HG03439 (cell line): ENCODE measurements around the gene PHKG2.
A peak's percentile ranks its signal among the peaks of the same experiment; 100 is the strongest.
"Not testable (repeated sequence)": the region's sequence is repeated elsewhere in the genome, so short reads cannot be mapped to it uniquely, and the experiment has no call there.

ENCODE experiments used
- ATAC-seq: cut with Tn5 transposase; IDR thresholded peaks from one replicate; pipeline ENCODE4 v1.9.1; 2021; ENCODE audit warnings: mild to moderate bottlenecking, moderate library complexity; ENCODE audit not compliant: unreplicated experiment

Gene PHKG2, protein sequence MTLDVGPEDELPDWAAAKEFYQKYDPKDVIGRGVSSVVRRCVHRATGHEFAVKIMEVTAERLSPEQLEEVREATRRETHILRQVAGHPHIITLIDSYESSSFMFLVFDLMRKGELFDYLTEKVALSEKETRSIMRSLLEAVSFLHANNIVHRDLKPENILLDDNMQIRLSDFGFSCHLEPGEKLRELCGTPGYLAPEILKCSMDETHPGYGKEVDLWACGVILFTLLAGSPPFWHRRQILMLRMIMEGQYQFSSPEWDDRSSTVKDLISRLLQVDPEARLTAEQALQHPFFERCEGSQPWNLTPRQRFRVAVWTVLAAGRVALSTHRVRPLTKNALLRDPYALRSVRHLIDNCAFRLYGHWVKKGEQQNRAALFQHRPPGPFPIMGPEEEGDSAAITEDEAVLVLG

DNA sequence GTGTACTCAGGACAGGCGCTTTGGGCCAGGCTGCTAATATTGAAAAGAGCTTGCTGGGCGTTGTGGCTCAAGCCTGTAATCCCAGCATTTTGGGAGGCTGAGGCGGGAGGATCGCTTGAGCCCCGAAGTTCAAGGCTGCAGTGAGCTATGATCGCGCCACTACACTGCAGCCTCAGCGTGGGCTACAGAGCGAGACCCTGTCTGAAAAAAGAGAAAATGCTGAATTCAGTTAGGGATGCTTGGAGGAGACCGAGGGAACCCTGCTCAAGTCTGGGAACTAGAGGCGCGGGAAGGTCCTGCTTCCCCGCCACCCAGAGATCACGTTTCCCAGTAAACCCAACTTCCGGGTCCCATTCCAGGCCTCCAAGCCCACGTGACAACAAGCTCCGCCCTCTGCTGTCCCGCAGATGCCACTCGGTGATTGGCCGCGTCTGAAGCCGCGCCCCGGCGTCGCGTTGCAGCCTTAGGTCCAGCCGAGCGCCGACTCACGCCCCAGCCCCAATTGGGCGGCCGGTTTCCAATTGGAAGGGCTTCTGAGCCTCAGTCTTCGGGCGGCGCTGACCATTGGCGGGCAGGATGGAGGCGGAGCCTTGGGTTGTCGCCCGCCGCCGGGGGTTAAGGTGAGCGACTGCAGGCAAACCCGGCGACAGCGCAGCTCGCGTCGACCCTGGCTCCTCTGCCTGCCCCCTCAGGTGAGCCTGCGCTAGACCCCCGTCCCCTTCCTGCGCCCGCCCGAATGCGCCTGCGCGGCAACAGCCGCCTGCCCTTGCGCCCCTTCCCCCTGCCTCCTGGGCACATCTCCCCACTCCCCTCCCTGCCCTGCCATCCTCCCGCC is at the start of gene PHKG2:
TSS of gene PHKG2 (plus strand) at position 627 of the 835 bp plus-strand sequence. CDS start 396 bp downstream, outside the sequence.
- peak; percentile 95 for ATAC-seq

DNA sequence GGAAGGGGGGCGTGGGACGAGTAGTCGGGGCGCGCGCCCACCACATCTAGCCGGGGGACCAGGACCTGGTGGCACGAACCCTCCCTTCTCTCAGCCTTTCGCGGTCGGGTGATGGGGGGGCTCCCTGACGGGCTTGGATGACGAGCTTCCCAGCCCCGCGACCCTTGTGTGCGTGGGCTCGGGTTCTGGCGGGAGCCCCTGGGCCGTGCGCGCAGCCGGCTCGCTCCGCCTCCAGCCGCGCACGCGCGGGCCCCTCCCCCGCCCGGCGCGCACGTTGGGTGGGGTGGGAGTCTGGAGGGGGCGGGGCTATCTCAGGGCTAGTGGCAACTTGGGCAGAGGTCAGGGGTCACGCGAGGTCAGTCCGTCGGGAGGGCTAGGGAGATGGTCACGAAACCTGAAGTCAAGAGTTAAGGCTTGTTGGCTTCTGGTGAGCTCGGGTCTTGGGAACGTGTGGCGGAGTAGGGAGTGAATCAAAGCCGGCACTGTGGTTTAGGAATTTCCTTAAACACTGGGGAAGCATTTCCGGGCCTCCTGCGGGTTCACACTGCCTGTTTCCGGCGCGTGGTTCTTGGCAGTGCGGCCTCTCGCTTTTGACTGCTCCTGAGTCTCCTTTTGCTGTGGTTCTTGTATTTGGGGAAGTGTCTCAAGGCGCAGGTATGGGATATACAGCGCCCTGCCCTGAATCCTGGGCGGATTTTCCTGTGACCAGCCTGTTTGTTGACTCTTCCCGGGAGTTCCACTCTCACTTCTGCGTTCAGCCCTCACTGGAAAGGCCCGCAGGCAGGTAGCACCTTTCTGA is 49.2 kb upstream of the PHKG2 start, which contains the start of gene SRCAP:
TSS of gene SRCAP (plus strand) at position 356 of the 799 bp plus-strand sequence. CDS start 1,654 bp downstream, outside the sequence.
- peak; percentile 33 for ATAC-seq

DNA sequence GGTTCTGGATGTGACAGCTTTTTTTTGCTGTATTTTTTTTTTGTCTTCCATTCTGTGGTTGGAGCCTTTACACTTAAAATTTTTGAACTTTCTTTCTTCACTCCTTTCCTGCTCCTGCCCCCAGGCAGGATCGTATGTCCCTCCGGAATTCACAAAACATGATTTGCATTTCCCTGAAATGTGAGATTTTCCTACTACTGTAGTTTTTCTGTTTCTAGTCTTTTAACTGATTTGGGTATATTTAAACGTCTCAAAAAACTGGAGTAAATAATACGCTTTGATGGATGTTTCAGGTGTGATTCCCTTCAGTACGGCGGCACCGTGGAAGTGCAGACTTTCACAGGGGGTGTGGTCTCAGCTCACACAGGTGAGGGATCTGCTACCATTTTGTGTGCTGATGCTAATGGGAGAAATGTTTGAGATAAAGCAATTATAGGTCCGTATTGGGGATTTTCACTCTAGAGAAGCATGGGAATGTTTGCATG is 48.6 kb upstream of the PHKG2 start:
- ATAC-seq = no peak

DNA sequence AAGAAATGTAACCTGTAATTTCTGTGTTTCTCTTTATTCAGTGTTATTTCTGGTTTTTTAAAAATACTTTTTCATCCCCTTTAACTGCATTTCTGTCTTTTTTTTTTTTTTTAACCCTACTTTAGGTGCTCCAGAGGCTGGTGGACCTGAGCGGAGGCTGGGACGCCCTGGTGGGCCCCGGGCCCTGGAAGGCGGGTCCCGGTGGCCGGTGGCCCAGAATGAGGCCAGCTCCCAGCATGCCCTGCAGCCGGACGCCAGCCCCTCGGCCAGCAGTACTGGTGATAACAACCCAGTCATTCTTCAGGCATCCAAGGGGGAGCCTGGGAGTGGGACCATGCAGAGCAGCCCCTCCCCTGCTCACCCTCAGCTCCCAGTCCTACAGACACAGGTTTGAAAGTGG is 47.7 kb upstream of the PHKG2 start:
- ATAC-seq = no peak

DNA sequence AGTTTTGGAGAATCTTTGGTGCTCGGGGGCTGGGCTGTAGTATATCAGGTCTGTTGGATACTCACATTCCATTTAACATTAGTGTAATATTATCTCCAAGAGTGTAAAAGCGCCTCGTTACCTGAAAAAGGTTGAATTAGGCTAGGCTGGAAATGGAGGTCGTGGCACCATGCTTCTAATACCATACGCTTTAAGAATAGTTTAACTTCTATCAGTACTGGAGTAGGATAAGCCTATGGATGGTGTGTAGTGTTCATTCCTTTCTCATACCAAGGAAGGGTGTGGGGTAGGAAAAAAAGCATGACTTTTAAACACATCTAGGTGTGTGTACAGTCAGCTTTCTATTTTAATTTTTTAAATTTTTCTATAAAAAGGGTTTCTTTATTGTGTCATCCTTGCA is 47.3 kb upstream of the PHKG2 start:
- ATAC-seq = no peak

DNA sequence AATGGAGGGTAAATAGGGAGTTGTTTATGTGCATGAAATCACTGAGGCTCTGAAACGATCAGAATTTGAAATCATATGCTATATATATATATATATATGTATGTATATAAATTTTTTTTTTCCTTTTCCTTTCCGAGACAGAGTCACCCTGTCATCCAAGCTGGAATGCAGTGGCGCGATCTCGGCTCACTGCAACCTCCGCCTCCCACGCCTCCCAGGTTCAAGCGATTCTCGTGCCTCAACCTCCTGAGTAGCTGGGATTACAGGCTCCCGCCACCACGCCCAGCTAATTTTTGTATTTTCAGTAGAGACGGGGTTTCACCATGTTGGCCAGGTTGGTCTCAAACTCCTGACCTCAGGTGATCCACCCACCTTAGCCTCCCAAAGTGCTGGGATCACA is 45.2 kb upstream of the PHKG2 start:
- ATAC-seq = not testable (repeated sequence)

DNA sequence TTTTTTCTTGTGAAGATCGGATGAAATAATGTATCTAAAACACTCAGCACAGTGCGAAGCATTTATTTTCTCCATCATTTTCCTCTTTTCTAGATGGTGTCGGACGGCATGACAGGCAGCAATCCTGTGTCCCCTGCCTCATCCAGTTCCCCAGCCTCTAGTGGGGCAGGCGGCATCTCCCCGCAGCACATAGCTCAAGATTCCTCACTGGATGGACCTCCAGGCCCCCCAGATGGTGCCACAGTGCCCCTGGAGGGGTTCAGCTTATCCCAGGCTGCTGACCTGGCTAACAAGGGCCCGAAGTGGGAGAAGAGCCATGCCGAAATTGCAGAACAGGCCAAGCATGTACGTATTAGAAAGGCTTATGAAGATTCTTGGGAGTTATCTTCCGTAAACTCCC is 44.3 kb upstream of the PHKG2 start:
- ATAC-seq = no peak

DNA sequence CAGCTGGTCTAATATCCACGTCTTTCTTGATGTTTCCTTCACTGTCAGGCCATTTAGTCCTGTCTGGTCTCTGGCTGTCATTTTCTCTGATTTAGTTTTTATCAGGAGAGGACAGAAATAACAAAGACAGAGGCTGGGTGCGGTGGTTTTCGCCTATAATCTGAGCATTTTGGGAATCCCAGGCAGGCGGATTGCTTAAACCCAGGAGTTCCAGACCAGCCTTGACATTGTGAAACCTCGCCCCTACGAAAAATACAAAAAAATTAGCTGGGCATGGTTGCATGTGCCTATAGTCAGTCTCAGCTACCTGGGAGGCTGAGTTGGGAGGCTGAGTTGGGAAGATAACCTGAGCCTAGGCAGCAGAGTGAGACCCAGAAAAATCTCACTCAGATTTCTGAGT is 42.2 kb upstream of the PHKG2 start:
- no peak for ATAC-seq

DNA sequence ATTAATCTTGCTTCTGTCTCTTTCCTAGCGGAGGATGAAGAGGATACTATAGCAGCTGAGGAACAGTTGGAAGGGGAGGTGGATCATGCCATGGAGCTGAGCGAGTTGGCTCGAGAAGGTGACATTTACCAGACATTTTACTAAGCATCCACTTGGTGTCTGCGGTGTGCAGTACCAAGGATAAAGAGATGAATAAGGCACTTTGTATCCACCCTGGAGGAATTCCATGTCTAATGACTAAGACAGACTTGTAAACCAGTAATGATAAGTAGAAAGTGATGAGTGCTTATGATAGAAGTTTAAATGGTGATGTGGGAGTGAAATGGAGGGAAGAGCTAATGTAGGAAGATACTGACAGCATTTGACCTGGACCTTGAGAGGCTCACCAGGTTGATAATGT is 37.3 kb upstream of the PHKG2 start:
- ATAC-seq = no peak

DNA sequence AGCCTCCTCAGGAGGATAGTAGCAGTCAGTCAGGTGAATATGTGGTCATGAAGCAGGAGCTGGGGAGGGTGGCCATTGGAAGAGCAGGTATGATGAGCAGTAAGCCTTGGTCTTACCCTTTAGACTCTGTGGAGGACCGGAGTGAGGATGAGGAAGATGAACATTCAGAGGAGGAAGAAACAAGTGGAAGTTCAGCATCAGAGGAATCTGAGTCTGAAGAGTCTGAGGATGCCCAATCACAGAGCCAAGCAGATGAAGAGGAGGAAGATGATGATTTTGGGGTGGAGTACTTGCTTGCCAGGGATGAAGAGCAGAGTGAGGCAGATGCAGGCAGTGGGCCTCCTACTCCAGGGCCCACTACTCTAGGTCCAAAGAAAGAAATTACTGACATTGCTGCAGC is 36.5 kb upstream of the PHKG2 start:
- ATAC-seq = no peak

DNA sequence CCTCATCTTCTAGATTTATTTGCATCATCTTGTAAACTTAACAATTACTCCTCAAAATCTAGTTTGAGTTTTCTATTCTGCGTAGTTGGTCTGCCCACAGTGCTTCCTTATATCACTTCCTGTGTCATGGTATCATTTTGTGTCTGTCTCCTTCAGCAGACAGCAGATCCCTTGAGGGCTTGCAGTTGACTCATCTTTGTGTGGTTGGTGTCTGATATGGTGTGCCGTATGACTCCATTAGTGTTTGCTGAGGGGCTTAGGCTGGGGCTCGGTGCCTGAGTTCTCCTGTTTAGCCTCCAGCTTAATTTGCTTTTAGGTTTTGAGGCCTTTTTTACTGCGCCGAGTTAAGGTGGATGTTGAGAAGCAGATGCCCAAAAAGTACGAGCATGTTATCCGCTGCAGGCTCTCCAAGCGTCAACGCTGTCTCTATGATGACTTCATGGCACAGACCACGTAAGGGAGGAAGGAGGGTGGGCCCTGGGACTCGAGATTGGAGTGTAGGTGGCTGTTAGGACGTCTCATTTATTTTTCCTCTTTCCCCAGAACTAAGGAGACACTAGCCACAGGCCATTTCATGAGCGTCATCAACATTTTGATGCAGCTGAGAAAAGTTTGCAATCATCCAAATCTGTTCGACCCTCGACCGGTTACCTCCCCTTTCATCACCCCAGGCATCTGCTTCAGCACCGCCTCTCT is 32.3 kb upstream of the PHKG2 start:
- no peak for ATAC-seq

DNA sequence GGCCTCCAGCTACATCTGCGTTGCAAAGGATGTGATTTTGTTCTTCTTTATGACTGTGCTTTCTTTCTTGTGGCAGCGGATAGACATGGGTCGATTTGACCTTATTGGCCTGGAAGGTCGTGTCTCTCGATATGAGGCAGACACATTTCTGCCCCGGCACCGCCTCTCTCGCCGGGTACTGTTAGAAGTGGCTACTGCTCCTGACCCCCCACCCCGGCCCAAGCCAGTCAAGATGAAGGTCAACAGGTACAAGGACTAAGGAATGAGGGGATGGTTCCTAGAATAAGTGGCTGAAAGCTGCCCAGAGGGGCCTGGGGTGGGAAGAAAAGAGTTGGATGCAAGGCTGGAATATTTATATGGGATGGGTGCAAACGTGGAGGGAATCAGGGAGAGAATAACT is 28.1 kb upstream of the PHKG2 start:
- ATAC-seq = no peak

DNA sequence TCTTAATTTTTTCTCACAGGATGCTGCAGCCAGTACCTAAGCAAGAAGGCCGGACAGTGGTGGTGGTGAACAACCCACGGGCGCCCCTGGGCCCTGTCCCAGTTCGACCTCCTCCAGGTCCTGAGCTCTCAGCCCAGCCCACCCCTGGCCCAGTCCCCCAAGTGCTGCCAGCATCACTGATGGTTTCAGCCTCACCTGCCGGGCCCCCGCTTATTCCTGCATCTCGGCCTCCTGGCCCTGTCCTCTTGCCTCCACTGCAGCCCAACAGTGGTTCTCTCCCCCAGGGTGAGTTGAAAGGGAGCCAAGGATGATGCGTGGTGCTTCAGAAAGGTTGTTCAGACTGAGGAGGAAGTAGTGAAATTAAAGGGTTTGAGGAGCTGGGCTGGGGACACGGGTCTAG is 27.5 kb upstream of the PHKG2 start:
- ATAC-seq = no peak

DNA sequence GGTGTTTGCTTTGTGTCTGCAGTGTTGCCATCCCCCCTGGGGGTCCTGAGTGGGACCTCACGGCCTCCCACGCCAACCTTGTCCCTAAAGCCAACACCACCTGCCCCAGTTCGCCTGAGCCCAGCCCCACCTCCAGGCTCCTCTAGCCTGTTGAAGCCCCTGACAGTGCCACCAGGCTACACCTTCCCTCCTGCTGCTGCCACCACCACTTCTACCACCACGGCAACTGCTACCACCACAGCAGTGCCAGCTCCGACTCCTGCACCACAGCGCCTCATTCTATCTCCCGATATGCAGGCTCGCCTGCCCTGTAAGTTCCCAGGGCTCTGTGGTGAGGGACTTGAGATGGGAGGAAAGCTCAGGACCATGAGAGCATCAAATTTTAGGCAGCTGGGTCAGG is 27.1 kb upstream of the PHKG2 start:
- ATAC-seq = no peak

DNA sequence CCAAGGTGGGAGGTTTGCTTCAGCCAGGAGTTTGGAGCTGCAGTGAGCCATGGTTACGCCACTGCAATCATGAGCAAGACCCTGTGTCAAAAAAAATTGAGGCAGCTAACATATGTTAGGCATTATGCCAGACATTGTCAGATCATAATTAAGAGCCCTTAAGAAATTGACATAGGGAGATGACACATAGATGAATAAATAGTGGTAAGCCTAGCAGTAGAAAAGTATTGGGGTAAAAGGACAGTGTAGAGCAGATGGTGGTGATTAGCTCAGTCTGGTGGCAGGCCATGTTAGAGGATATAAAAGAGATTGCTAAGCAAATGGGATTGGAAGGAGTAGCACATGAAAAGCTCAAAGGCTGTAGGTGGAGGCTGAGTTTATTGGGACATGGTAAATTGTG is 26.6 kb upstream of the PHKG2 start:
- no peak for ATAC-seq

DNA sequence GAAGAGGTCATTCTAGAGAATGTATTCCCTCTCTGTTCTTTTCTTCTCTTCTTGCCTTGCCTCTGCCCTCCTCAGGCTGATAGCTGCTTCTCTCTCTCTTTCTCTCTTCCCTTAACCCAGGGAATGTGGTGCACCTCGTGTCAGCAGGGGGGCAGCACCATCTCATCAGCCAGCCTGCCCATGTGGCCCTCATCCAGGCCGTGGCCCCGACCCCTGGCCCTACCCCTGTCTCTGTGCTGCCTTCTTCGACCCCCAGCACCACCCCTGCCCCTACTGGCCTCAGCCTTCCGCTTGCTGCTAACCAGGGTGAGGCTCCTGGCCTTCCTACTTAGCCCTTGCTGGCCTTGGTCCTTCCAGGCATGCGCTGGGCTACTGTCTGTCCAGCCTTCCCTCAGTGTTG is 25.8 kb upstream of the PHKG2 start:
- ATAC-seq = no peak

DNA sequence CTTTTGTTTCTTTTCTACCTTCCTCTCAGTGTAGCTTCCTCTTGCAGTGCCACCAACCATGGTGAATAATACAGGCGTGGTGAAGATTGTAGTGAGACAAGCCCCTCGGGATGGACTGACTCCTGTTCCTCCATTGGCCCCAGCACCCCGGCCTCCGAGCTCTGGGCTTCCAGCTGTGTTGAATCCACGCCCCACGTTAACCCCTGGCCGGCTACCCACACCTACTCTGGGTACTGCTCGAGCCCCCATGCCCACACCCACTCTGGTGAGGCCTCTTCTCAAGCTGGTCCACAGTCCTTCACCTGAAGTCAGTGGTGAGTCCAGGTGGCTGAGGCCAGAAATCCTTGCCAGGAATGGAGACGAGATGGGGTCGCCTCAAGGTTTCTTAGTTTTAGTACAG is 25.3 kb upstream of the PHKG2 start:
- ATAC-seq = no peak

DNA sequence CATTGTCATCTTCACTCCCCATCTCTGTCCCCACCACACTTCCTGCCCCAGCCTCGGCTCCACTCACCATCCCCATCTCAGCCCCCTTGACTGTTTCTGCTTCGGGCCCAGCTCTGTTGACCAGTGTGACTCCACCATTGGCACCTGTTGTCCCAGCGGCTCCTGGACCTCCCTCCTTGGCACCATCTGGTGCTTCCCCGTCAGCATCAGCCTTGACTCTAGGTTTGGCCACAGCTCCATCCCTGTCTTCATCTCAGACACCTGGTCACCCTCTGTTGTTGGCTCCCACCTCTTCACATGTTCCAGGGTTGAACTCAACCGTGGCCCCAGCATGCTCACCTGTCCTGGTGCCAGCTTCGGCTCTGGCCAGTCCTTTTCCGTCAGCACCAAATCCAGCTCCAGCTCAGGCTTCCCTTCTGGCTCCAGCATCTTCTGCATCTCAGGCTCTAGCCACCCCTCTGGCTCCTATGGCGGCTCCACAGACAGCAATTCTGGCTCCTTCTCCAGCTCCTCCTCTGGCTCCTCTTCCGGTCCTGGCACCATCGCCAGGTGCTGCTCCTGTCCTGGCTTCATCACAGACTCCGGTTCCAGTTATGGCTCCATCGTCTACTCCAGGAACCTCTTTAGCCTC is 24.4 kb upstream of the PHKG2 start:
- no peak for ATAC-seq

DNA sequence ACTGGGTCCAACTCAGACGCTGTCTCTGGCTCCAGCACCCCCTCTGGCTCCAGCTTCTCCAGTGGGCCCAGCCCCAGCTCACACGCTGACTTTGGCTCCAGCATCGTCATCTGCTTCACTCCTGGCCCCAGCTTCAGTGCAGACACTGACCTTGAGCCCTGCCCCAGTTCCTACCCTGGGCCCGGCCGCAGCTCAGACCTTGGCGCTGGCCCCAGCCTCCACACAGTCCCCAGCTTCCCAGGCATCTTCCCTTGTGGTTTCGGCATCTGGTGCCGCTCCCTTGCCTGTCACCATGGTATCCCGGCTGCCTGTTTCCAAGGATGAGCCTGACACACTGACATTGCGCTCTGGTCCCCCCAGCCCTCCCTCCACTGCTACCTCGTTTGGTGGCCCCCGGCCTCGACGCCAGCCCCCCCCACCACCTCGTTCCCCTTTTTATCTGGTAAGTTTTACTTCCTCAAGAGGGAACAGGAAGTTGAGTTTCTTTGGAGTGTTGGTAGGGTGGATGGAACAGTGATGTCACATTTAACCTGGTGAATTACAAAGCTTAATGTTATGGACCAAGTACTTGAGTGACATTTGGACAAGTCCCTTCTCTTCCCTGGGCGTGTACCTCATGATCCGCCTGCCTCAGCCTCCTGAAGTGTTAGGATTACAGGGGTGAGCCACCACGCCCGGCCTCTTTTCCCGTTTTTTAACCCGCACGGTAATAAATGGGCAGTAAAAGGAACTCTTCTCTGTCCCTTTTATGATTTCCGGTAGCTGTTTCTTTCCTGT is 23.4 kb upstream of the PHKG2 start:
- no peak for ATAC-seq
